ENCODE results near the gene TVP23A. TPM values are rescaled to one million over a fixed set of nuclear protein-coding genes. Genes with fewer than 3 reads are reported as not detected.
"Not testable (repeated sequence)": the region's sequence is repeated elsewhere in the genome, so short reads cannot be mapped to it uniquely, and the experiment has no call there.

TVP23A gene
- total RNA-seq, 2 donors from 2014 or later = 0.30 to 0.83 TPM

DNA sequence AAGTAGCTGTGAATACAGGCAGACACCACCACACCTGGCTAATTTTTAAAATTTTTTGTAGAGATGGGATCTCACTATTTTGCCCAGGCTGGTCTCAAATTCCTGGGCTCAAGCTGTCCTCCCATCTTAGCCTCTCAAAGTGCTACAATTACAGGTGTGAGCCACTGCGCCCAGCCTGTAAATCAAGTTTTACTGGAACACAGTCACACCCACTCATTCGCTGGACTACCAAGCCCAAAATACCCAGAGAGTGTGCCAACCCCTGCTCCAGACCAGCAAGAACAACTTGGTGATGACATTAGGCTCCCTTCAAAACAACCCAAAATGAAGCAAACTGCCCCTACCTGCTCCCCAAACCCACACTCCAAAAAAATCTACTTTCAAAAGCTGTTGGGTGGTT is 36.0 kb downstream of the TVP23A start:
- no peak overlapping the region for H3K4me3 ChIP-seq
- no peak for DNase-seq (ENCODE audit: low spot score)
- H3K27me3 ChIP-seq = no peaks in the 10 kb centered on the region
- H3K4me1 ChIP-seq = no peaks in the 10 kb centered on the region
- H3K36me3 ChIP-seq = no peaks in the 10 kb centered on the region
- no peak overlapping the region for H3K27ac ChIP-seq
- no peaks in the 10 kb centered on the region for H3K9me3 ChIP-seq
- TF ChIP-seq, protein P1, sequence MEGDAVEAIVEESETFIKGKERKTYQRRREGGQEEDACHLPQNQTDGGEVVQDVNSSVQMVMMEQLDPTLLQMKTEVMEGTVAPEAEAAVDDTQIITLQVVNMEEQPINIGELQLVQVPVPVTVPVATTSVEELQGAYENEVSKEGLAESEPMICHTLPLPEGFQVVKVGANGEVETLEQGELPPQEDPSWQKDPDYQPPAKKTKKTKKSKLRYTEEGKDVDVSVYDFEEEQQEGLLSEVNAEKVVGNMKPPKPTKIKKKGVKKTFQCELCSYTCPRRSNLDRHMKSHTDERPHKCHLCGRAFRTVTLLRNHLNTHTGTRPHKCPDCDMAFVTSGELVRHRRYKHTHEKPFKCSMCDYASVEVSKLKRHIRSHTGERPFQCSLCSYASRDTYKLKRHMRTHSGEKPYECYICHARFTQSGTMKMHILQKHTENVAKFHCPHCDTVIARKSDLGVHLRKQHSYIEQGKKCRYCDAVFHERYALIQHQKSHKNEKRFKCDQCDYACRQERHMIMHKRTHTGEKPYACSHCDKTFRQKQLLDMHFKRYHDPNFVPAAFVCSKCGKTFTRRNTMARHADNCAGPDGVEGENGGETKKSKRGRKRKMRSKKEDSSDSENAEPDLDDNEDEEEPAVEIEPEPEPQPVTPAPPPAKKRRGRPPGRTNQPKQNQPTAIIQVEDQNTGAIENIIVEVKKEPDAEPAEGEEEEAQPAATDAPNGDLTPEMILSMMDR (IDR thresholded peaks at IDR 0.05) = no peak

DNA sequence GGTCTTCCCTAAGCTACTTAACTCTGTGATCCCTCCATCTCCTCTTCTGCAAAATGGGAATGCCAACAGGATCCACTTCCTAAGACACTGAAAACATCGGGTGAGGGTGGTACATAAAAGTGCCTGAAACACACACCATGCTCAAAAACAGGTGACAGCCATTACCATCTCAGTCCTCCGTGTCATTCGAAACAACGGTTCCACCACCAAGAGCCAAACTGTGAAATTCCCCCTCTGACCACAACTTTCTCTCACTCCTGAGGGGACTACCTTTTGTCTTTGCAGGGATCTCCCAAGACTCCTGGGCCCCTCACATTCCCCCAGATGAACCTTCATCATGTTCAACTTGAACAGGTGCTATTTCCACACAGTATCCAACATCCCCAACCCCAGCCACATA is 38.0 kb downstream of the TVP23A start:
- H3K27ac ChIP-seq = no peak overlapping the region
- no peak overlapping the region for H3K4me3 ChIP-seq
- H3K36me3 ChIP-seq = no peaks in the 10 kb centered on the region
- DNase-seq (ENCODE audit: low spot score) = no peak
- no peaks in the 10 kb centered on the region for H3K9me3 ChIP-seq
- TF ChIP-seq, protein P1 (IDR thresholded peaks at IDR 0.05) = no peak
- no peaks in the 10 kb centered on the region for H3K4me1 ChIP-seq
- H3K27me3 ChIP-seq = no peaks in the 10 kb centered on the region

DNA sequence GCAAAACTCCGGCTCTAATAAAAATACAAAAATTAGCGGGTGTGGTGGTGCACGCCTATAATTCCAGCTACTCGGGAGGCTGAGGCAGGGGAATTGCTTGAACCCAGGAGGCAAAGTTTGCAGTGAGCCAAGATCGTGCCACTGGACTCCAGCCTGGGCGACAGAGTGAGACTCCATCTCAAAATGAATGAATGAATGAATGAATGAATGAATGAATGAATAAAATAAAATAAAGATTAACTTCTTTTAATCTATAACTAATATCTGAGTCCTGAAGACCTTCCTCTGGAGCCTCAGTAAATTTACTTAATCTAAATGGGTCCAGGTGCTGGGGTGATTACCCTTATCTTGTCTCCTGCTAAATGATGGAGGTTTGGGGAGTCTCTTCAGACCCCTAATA is 38.7 kb downstream of the TVP23A start:
- H3K9me3 ChIP-seq; DNase-seq (ENCODE audit: low spot score); H3K4me1 ChIP-seq; H3K36me3 ChIP-seq; H3K4me3 ChIP-seq; H3K27ac ChIP-seq; H3K27me3 ChIP-seq: not testable (repeated sequence)

DNA sequence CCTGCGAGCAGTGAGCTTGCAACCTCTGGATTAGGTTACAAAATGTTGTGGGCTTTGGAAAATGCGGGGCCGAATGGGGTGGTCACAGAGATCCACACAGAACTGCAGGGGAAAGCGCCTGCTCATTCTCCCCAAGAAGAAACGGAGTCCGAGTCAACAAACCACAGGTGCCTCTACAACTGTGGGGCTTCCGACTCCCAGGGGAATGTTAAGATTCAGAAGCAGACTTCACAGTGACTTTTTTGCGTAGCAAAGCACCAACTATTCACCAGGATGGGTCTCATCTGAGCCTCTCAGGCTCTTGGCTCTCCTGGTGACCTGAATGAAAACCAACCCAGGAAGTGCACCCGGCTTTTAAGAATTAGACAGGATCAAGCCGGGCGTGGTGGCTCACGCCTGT is 41.2 kb downstream of the TVP23A start:
- DNase-seq (ENCODE audit: low spot score) = no peak
- H3K27ac ChIP-seq = no peak overlapping the region
- H3K4me3 ChIP-seq = no peak overlapping the region
- no peaks in the 10 kb centered on the region for H3K36me3 ChIP-seq
- H3K27me3 ChIP-seq = no peaks in the 10 kb centered on the region
- TF ChIP-seq, protein P1 (IDR thresholded peaks at IDR 0.05) = no peak
- H3K4me1 ChIP-seq = no peaks in the 10 kb centered on the region
- H3K9me3 ChIP-seq = no peaks in the 10 kb centered on the region

DNA sequence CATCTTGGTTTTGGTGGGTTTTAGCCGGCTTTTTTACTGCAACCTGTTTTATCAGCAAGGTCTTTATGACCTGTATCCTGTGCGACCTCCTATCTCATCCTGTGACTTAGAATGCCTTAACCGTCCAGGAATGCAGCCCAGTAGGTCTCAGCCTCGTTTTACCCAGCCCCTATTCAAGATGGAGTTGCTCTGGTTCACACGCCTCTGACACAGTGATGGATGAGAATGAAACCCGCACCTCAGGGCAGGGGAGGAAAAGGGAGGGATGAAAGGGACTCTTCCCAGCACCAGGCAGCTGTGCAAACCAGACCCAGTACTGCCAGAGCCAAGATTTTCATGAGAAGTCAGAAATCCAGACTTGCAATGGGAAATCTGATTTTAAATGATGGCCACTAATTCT is 41.7 kb downstream of the TVP23A start:
- not testable (repeated sequence) for DNase-seq (ENCODE audit: low spot score); H3K9me3 ChIP-seq; H3K4me1 ChIP-seq; H3K4me3 ChIP-seq; H3K27me3 ChIP-seq; H3K36me3 ChIP-seq; H3K27ac ChIP-seq

DNA sequence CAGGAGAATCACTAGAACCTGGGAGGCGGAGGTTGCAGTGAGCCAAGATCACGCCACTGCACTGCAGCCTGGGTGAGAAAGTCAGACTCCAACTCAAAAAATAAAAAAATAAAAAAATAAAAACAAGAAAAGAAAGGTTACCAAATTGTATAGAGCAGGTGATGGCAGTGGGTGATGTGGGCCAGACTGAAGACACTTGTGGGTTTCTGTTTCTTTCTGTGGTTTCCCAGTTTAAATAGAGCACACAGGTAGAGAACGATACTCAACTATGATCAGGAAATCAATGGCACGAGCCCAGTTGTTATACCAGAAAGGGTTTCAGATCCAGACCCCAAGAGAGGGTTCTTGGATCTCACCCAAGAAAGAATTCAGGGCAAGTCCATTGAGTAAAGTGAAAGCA is 42.3 kb downstream of the TVP23A start:
- TF ChIP-seq, protein P1 (IDR thresholded peaks at IDR 0.05) = no peak
- H3K27ac ChIP-seq = no peak overlapping the region
- H3K4me1 ChIP-seq = no peaks in the 10 kb centered on the region
- no peaks in the 10 kb centered on the region for H3K36me3 ChIP-seq
- no peaks in the 10 kb centered on the region for H3K9me3 ChIP-seq
- H3K27me3 ChIP-seq = no peaks in the 10 kb centered on the region
- H3K4me3 ChIP-seq = no peak overlapping the region
- DNase-seq (ENCODE audit: low spot score) = no peak

DNA sequence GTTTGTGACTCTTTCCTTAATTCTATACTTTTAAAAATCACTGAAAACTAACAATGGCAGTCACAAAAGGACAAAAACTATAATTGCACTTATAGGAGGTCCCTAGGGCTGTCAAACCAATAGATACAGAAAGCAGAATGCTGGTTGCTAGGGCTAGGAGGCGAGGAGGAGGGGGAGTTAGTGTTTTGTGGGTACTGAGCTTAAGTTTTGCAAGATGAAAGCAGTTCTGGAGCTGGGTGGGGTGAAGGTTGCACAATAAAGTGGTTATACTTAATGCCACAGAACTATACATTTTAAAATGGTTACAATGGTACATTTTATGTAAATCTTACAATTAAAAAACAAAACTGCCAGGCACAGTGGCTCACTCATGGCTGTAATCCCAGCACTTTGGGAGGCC is 47.7 kb downstream of the TVP23A start:
- Histone ChIP-seq H3K4me3 (no peak overlapping the region), H3K27ac (no peak overlapping the region), H3K36me3 (peaks cover 20% of the 10 kb centered on the region), H3K9me3 (no peaks in the 10 kb centered on the region), H3K4me1 (peaks cover 0 to 3% of the 10 kb centered on the region in 2 donors), H3K27me3 (no peaks in the 10 kb centered on the region)
- TF ChIP-seq, protein P1 (IDR thresholded peaks at IDR 0.05) = no peak
- DNase-seq (ENCODE audit: low spot score) = no peak
